ENCODE results near the gene CTIF.

Gene CTIF

DNA sequence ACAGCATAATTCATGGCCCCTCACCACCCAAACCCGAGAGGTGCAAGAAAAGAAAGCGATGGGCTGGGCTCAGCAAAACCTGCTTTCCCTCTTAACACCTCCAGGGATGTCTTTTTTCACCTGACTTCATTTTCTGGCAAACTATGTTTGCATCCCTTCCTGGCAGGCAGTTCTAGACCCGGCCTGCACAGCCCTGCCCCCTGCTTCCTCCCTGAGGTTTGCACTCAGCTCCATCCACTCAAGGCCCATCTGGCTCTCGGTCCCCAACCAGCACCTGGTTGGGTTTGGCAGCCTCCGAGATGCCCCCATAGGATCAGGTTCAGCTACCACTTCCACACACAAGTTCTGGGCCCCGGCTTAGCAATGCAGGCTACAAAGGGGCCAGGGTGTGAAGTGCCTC, 226.2 kb downstream of the CTIF start:
- H3K9me3 ChIP-seq, result no peaks in the 10 kb centered on the region
- no peaks in the 10 kb centered on the region for H3K36me3 ChIP-seq
- TF ChIP-seq, protein P1, sequence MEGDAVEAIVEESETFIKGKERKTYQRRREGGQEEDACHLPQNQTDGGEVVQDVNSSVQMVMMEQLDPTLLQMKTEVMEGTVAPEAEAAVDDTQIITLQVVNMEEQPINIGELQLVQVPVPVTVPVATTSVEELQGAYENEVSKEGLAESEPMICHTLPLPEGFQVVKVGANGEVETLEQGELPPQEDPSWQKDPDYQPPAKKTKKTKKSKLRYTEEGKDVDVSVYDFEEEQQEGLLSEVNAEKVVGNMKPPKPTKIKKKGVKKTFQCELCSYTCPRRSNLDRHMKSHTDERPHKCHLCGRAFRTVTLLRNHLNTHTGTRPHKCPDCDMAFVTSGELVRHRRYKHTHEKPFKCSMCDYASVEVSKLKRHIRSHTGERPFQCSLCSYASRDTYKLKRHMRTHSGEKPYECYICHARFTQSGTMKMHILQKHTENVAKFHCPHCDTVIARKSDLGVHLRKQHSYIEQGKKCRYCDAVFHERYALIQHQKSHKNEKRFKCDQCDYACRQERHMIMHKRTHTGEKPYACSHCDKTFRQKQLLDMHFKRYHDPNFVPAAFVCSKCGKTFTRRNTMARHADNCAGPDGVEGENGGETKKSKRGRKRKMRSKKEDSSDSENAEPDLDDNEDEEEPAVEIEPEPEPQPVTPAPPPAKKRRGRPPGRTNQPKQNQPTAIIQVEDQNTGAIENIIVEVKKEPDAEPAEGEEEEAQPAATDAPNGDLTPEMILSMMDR (IDR thresholded peaks at IDR 0.05), result no peak
- H3K27ac ChIP-seq, result no peak overlapping the region
- H3K4me1 ChIP-seq (ENCODE audit: control insufficient read depth in 1 of 2, insufficient read depth in 1 of 2, low read depth in 1 of 2, low read length in 1 of 2), result no peaks in the 10 kb centered on the region
- H3K4me3 ChIP-seq (ENCODE audit: low read depth in 1 of 2, low read length in 1 of 2), result no peak overlapping the region
- no peaks in the 10 kb centered on the region for H3K27me3 ChIP-seq

DNA sequence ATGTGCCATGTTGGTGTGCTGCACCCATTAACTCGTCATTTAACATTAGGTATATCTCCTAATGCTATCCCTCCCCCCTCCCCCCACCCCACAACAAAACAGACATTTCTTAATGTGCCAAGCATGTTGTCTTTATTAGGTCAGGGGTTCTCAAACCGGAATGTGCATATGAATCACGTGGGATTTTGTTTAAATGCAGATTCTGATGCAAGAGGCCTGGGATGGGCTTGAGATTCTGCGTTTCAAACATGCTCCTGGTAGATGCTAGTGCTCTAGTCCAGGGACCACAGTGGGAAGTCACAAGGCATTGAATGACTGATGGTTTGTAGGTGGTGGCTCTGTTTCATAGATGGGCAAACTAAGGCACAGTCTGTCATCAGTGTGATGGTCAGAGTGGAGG, 227.2 kb downstream of the CTIF start:
- Histone ChIP-seq H3K4me3 (ENCODE audit: low read depth in 1 of 2, low read length in 1 of 2) (no peak overlapping the region), H3K4me1 (ENCODE audit: control insufficient read depth in 1 of 2, insufficient read depth in 1 of 2, low read depth in 1 of 2, low read length in 1 of 2) (no peaks in the 10 kb centered on the region), H3K27ac (no peak overlapping the region), H3K27me3 (no peaks in the 10 kb centered on the region), H3K36me3 (no peaks in the 10 kb centered on the region), H3K9me3 (no peaks in the 10 kb centered on the region)
- TF ChIP-seq, protein P1 (IDR thresholded peaks at IDR 0.05), result no peak

DNA sequence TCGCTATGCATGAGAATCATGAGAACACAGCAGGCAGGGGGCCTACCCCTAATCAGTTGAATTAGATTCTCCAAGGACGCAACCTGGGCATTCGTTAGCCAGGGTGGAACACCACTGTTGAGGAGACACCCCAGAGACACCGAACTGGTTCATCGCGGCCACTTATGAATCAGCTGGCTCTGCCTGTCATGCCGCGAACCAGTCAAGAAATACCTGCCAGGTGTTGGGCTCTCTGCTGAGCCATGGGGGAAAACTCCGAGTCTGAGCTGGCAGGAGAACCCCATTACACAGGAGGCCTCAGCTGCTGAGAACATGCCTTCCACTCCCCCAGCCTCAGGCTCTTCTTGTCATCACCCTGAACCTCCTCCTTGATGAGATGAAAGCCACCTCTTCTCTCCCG, 227.7 kb downstream of the CTIF start:
- Histone ChIP-seq H3K9me3 (no peaks in the 10 kb centered on the region), H3K27ac (no peak overlapping the region), H3K27me3 (no peaks in the 10 kb centered on the region), H3K4me3 (ENCODE audit: low read depth in 1 of 2, low read length in 1 of 2) (no peak overlapping the region), H3K4me1 (ENCODE audit: control insufficient read depth in 1 of 2, insufficient read depth in 1 of 2, low read depth in 1 of 2, low read length in 1 of 2) (peaks cover 0 to under 1% of the 10 kb centered on the region in 2 experiments), H3K36me3 (no peaks in the 10 kb centered on the region)
- TF ChIP-seq, protein P1 (IDR thresholded peaks at IDR 0.05), result no peak

DNA sequence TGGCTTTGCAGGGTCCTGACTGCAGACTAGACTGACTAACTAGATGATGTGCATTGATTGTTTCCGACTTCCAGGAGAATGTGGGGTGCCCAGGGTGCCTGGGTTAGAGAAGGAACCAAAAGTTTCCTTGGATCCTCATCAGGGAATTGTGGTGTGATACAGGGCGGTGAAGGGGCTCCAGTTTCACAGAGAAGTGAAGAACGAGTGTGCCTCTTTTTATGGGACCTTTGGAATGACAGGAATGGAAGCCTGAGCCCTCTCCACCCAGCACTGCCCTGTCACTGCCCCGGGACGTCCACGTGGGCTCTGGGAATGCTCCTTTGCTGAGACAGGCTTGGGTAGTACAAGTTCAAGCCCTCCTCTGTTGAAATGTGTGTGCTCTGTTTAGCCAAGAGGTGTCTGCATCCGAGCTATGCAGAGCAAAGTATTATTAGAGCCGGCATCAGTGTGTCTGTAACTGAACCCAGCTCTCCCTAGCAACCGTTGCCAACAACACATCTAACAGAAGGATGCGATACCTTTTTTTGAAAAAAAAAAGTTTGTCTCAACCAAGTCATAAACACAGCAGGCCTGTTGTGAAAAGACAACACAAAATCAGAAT, 228.4 kb downstream of the CTIF start:
- TF ChIP-seq, protein P1 (IDR thresholded peaks at IDR 0.05), result no peak
- Histone ChIP-seq H3K36me3 (no peaks in the 10 kb centered on the region), H3K27ac (no peak overlapping the region), H3K27me3 (no peaks in the 10 kb centered on the region), H3K4me1 (ENCODE audit: control insufficient read depth in 1 of 2, insufficient read depth in 1 of 2, low read depth in 1 of 2, low read length in 1 of 2) (peaks cover 0 to 7% of the 10 kb centered on the region in 2 experiments), H3K9me3 (no peaks in the 10 kb centered on the region), H3K4me3 (ENCODE audit: low read depth in 1 of 2, low read length in 1 of 2) (no peak overlapping the region)

DNA sequence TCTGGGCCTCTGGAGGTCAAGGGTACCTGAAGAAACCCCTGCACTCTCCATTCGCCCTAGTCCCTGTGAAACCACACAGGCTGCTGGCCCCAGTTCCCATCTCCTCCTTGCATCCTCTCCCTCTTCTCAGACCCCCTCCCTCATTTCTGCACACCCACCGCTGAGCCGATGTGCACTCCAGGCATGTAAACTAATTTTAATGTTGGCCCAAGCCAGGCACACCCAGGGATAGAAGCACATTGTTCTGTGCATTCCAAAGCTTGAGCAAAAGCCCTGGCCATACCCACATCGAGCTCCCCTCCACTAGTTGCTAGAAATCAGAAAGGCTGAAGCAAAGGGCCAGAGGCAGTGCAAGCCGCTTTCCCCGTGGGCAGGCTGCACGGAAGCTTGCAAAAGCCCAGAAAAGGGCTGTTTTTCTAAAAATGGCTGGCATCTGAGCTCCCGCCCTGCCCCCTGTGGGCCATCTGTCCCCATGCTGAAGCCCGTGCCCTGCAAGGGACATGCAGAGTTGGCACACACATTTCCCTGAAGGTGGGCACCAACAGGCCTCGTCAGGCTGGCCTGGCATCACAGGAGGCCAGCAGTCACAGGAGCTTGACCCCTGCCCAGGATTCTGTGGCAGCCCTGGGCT, 230.3 kb downstream of the CTIF start:
- no peaks in the 10 kb centered on the region for H3K36me3 ChIP-seq
- no peaks in the 10 kb centered on the region for H3K27me3 ChIP-seq
- no peak overlapping the region for H3K4me3 ChIP-seq (ENCODE audit: low read depth in 1 of 2, low read length in 1 of 2)
- H3K4me1 ChIP-seq (ENCODE audit: control insufficient read depth in 1 of 2, insufficient read depth in 1 of 2, low read depth in 1 of 2, low read length in 1 of 2), result peaks cover 0 to 7% of the 10 kb centered on the region in 2 experiments
- TF ChIP-seq, protein P1 (IDR thresholded peaks at IDR 0.05), result no peak
- no peaks in the 10 kb centered on the region for H3K9me3 ChIP-seq
- H3K27ac ChIP-seq, result no peak overlapping the region
